HuH-7.5 (cell line): ENCODE data around the gene STS.
A peak's percentile ranks its signal among the peaks of the same experiment; 100 is the strongest.
"Not testable (repeated sequence)": the region's sequence is repeated elsewhere in the genome, so short reads cannot be mapped to it uniquely, and the experiment has no call there.

Source experiments
- DNase-seq: peaks from one replicate; pipeline ENCODE4 v3.0.0; 2011; ENCODE audit warnings: low spot score

The STS gene

GRCh38 chrX:7139202-7140081 lies 8.1 kb upstream of the STS start:
- DNase-seq, result no peak

GRCh38 chrX:7143076-7143475 lies 4.4 kb upstream of the STS start:
- DNase-seq, result no peak

GRCh38 chrX:7143941-7144525 lies 3.5 kb upstream of the STS start:
- no peak for DNase-seq

GRCh38 chrX:7145454-7145853 lies 2.1 kb upstream of the STS start:
- DNase-seq, result no peak

- no peak for DNase-seq
These were observed 1.4 kb upstream of the STS start for GRCh38 chrX:7146020-7146702.

- DNase-seq, result no peak
These were observed 654 bp upstream of the STS start for GRCh38 chrX:7146703-7147412.

- DNase-seq, result peak; percentile 66
These were observed 704 bp downstream of the STS start, which contains the start of gene PUDP for GRCh38 chrX:7147978-7148854. TSS of gene PUDP (minus strand) at chrX:7148153. CDS start at chrX:7148113, 40 bp downstream.

- no peak for DNase-seq
These were observed 1.9 kb downstream of the STS start for GRCh38 chrX:7149411-7149810.

- no peak for DNase-seq
These were observed 5.7 kb downstream of the STS start for GRCh38 chrX:7153231-7153630.

GRCh38 chrX:7154041-7154597 lies 6.6 kb downstream of the STS start:
- DNase-seq, result no peak

GRCh38 chrX:7155163-7155562 lies 7.7 kb downstream of the STS start:
- no peak for DNase-seq

- DNase-seq, result no peak
These were observed 9.4 kb downstream of the STS start for GRCh38 chrX:7156879-7157278.

GRCh38 chrX:7158468-7158990 lies 11.0 kb downstream of the STS start:
- no peak for DNase-seq

GRCh38 chrX:7159149-7159861 lies 11.8 kb downstream of the STS start:
- DNase-seq, result peak; percentile 5

GRCh38 chrX:7163146-7163677 lies 15.7 kb downstream of the STS start:
- no peak for DNase-seq

GRCh38 chrX:7164174-7164573 lies 16.7 kb downstream of the STS start:
- no peak for DNase-seq

GRCh38 chrX:7168371-7168770 lies 20.9 kb downstream of the STS start:
- no peak for DNase-seq

GRCh38 chrX:7169627-7170026 lies 22.1 kb downstream of the STS start:
- DNase-seq, result no peak

- peak; percentile 4 for DNase-seq
These were observed 23.4 kb downstream of the STS start for GRCh38 chrX:7170898-7171297.

GRCh38 chrX:7178859-7179258 lies 31.3 kb downstream of the STS start:
- DNase-seq, result not testable (repeated sequence)
